ENCODE measurements around the gene MAML3. TPM values are rescaled to one million over a fixed set of nuclear protein-coding genes. Genes with fewer than 3 reads are reported as not detected.

MAML3 gene
- total RNA-seq, 2 experiments from 2014 or later: 2.5 to 2.9 TPM

DNA sequence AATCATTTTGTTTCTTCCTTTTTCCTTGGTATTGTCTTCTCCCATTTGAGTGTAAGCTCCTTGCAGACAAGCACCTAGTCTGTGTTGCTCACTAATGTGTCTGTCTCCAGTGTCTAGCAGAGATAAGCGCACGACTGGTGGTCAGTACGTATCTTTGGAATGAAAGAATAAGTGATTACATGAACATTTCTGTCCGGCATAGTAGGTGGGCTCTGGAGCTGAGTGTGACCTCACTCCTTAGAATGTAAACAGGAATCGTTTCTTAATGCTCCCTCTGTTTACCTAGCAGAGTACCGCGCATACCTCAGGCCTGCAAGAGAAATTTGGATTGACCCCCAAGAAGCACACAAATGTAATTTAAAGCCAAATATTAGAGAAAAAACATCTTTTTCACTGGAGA is 235.4 kb downstream of the MAML3 start:
- Mint-ChIP-seq H3K27me3 (no peaks in the 10 kb centered on the region), H3K4me3 (no peak overlapping the region), H3K9me3 (no peaks in the 10 kb centered on the region), H3K4me1 (ENCODE audit: low read depth) (no peaks in the 10 kb centered on the region), H3K27ac (no peak overlapping the region), H3K36me3 (ENCODE audit: low read depth) (no peaks in the 10 kb centered on the region)
- intact Hi-C loops (cut with DNase I, micrococcal nuclease): no loop called here
- Histone ChIP-seq H3K4me3 (ENCODE audit: low read length) (no peak overlapping the region), H3K27me3 (ENCODE audit: control insufficient read depth in 1 of 2, insufficient read depth in 2 of 2, low read length in 2 of 2) (no peaks in the 10 kb centered on the region), H3K36me3 (ENCODE audit: insufficient read depth, low read length) (no peaks in the 10 kb centered on the region), H3K27ac (ENCODE audit: low read depth in 1 of 2, low read length in 2 of 2) (no peak overlapping the region), H3K9me3 (ENCODE audit: control insufficient read depth in 1 of 2, insufficient read depth in 1 of 2, low read length in 2 of 2) (no peaks in the 10 kb centered on the region), H3K4me1 (ENCODE audit: insufficient read depth, low read length) (no peaks in the 10 kb centered on the region)
- DNase-seq (no peak), ATAC-seq (ENCODE audit: poor library complexity) (no peak)
- CTCF ChIA-PET: interaction anchor here (0.5 kb wide), 1 partner anchor 277 kb away, joined by 3 read pairs; no protein-coding TSS in a partner anchor
- POLR2A ChIA-PET: no interaction called here
- TF ChIP-seq, protein P1, sequence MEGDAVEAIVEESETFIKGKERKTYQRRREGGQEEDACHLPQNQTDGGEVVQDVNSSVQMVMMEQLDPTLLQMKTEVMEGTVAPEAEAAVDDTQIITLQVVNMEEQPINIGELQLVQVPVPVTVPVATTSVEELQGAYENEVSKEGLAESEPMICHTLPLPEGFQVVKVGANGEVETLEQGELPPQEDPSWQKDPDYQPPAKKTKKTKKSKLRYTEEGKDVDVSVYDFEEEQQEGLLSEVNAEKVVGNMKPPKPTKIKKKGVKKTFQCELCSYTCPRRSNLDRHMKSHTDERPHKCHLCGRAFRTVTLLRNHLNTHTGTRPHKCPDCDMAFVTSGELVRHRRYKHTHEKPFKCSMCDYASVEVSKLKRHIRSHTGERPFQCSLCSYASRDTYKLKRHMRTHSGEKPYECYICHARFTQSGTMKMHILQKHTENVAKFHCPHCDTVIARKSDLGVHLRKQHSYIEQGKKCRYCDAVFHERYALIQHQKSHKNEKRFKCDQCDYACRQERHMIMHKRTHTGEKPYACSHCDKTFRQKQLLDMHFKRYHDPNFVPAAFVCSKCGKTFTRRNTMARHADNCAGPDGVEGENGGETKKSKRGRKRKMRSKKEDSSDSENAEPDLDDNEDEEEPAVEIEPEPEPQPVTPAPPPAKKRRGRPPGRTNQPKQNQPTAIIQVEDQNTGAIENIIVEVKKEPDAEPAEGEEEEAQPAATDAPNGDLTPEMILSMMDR (IDR thresholded peaks at IDR 0.05): no peak

DNA sequence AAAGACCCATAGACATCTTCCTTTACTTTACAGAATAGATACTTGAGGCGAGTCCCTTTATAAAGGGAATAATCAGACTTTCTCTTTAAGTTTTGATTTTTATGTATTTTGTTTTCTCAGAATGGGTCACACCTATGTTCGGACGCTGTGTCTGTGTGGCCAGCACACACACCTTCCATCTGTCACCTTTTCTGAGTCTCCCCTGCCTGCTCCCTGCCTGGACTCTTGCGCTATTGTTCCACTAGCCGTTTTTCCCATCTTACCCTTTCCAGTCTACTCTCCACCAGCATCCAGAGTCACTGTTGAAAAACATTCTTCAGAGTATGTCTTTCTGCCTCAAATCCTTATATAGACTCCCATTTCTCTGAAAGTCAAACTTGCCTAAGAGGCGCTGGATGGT is 236.1 kb downstream of the MAML3 start:
- ATAC-seq (ENCODE audit: poor library complexity) (no peak), DNase-seq (no peak)
- Histone ChIP-seq H3K4me1 (ENCODE audit: insufficient read depth, low read length) (no peaks in the 10 kb centered on the region), H3K36me3 (ENCODE audit: insufficient read depth, low read length) (no peaks in the 10 kb centered on the region), H3K4me3 (ENCODE audit: low read length) (no peak overlapping the region), H3K27me3 (ENCODE audit: control insufficient read depth in 1 of 2, insufficient read depth in 2 of 2, low read length in 2 of 2) (no peaks in the 10 kb centered on the region), H3K27ac (ENCODE audit: low read depth in 1 of 2, low read length in 2 of 2) (no peak overlapping the region), H3K9me3 (ENCODE audit: control insufficient read depth in 1 of 2, insufficient read depth in 1 of 2, low read length in 2 of 2) (no peaks in the 10 kb centered on the region)
- Mint-ChIP-seq H3K27me3 (no peaks in the 10 kb centered on the region), H3K36me3 (ENCODE audit: low read depth) (no peaks in the 10 kb centered on the region), H3K9me3 (no peaks in the 10 kb centered on the region), H3K4me3 (no peak overlapping the region), H3K4me1 (ENCODE audit: low read depth) (no peaks in the 10 kb centered on the region), H3K27ac (no peak overlapping the region)
- intact Hi-C loops (cut with DNase I, micrococcal nuclease): no loop called here
- ChIA-PET CTCF (interaction anchor here (0.5 kb wide), 1 partner anchor 276 kb away, joined by 3 read pairs; no protein-coding TSS in a partner anchor), POLR2A (no interaction called here)
- TF ChIP-seq, protein P1 (IDR thresholded peaks at IDR 0.05): no peak

DNA sequence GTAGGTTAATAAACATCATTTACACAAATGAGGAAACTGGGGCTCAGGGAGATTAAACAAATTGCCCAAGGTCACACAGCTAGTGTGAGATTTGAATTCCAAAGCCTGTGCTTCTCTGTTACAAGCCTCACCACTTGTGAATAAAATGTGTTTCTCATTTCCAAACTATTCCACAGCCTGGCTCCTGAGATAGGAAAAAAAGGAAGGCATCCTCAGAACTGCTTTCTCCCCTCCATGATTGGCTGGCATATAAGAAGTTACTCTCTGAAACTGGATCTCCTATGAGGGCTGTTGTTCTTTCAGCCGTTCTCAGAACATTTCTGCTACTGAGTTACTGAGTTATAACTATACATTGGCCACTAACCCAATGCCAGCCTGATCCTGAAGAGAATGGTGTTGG is 237.9 kb downstream of the MAML3 start:
- DNase-seq (no peak), ATAC-seq (ENCODE audit: poor library complexity) (no peak)
- no peaks in the 10 kb centered on the region for H3K4me1 ChIP-seq (ENCODE audit: insufficient read depth, low read length)
- H3K9me3 ChIP-seq (ENCODE audit: control insufficient read depth in 1 of 2, insufficient read depth in 1 of 2, low read length in 2 of 2): no peaks in the 10 kb centered on the region
- intact Hi-C loops (cut with DNase I, micrococcal nuclease): no loop called here
- POLR2A ChIA-PET: no interaction called here
- no peaks in the 10 kb centered on the region for H3K27me3 ChIP-seq (ENCODE audit: control insufficient read depth in 1 of 2, insufficient read depth in 2 of 2, low read length in 2 of 2)
- Mint-ChIP-seq H3K9me3 (no peaks in the 10 kb centered on the region), H3K27me3 (no peaks in the 10 kb centered on the region), H3K27ac (no peak overlapping the region), H3K4me3 (no peak overlapping the region), H3K36me3 (ENCODE audit: low read depth) (no peaks in the 10 kb centered on the region), H3K4me1 (ENCODE audit: low read depth) (no peaks in the 10 kb centered on the region)
- H3K27ac ChIP-seq (ENCODE audit: low read depth in 1 of 2, low read length in 2 of 2): no peak overlapping the region
- TF ChIP-seq, protein P1 (IDR thresholded peaks at IDR 0.05): no peak
- H3K36me3 ChIP-seq (ENCODE audit: insufficient read depth, low read length): no peaks in the 10 kb centered on the region
- CTCF ChIA-PET: no interaction called here
- H3K4me3 ChIP-seq (ENCODE audit: low read length): no peak overlapping the region

Data from CD4-positive, alpha-beta T cell (primary cell).